Measurements from ENCODE around the gene DLG2. TPM values are rescaled to one million over a fixed set of nuclear protein-coding genes. Genes with fewer than 3 reads are reported as not detected.

Gene DLG2
- total and polyA plus RNA-seq, 9 donors, result 2.5 to 20.7 (median 12.0) TPM

DNA sequence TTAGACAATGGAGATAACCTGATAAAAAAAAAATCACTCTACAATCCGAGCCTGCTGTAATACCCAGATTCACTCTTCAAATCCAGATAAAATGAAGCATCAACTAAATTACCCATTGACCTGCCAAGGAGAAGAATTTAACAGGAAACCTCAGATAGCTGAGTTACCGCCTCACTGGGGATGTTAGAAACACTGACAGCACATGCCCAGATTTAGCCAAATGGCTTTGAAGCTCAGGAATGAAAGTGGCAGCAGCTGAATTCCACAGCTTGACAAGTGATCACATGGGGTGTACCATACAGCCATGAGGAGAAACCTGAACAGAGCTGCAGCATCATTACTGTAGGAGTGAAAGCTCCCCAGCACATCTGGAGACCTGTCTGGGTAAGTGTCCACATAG, 807.6 kb downstream of the DLG2 start:
- TF ChIP-seq, protein P1, sequence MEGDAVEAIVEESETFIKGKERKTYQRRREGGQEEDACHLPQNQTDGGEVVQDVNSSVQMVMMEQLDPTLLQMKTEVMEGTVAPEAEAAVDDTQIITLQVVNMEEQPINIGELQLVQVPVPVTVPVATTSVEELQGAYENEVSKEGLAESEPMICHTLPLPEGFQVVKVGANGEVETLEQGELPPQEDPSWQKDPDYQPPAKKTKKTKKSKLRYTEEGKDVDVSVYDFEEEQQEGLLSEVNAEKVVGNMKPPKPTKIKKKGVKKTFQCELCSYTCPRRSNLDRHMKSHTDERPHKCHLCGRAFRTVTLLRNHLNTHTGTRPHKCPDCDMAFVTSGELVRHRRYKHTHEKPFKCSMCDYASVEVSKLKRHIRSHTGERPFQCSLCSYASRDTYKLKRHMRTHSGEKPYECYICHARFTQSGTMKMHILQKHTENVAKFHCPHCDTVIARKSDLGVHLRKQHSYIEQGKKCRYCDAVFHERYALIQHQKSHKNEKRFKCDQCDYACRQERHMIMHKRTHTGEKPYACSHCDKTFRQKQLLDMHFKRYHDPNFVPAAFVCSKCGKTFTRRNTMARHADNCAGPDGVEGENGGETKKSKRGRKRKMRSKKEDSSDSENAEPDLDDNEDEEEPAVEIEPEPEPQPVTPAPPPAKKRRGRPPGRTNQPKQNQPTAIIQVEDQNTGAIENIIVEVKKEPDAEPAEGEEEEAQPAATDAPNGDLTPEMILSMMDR (IDR thresholded peaks at IDR 0.05), result no peak
- no peak for TF ChIP-seq POLR2A (IDR thresholded peaks at IDR 0.05)
- no peak for TF ChIP-seq EP300 (IDR thresholded peaks at IDR 0.05)
- no peak for DNase-seq
- Histone ChIP-seq H3K36me3 (no peaks in the 10 kb centered on the region), H3K4me3 (no peak overlapping the region), H3K27ac (no peak overlapping the region), H3K9me3 (no peaks in the 10 kb centered on the region), H3K27me3 (no peaks in the 10 kb centered on the region), H3K4me1 (ENCODE audit: insufficient read depth) (no peaks in the 10 kb centered on the region)
- intact Hi-C loops (cut with DNase I), result no loop called here
- 81 to 95% (median 94%) methylated on average over 2 of the region's 2 CpGs for WGBS, 3 donors

DNA sequence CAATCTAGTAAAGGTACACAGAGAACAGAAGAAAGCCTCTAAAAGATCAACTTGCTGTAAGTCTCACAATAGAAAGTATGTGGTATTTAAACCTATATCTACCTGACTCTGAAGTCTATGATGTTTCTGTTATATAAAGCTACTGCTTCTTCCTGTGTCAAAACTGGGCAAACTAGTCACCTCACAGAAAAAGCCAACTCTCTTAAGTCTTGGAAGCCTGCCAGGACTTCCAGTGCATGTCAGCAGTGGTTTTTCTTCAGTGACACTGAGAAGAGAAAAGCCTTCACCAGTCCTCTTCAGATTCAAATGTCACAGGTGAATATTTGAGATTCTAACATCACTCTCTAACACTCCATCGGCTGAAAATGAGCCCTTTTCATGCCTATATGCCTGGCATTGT, 808.0 kb downstream of the DLG2 start:
- H3K9me3 ChIP-seq, result no peaks in the 10 kb centered on the region
- no peaks in the 10 kb centered on the region for H3K36me3 ChIP-seq
- no peak overlapping the region for H3K27ac ChIP-seq
- TF ChIP-seq, protein P1 (IDR thresholded peaks at IDR 0.05), result no peak
- TF ChIP-seq EP300 (IDR thresholded peaks at IDR 0.05), result no peak
- TF ChIP-seq POLR2A (IDR thresholded peaks at IDR 0.05), result no peak
- no peak overlapping the region for H3K4me3 ChIP-seq
- 78 to 97% (median 88%) methylated on average over 1 of the region's 1 CpG for WGBS, 3 donors
- H3K4me1 ChIP-seq (ENCODE audit: insufficient read depth), result no peaks in the 10 kb centered on the region
- H3K27me3 ChIP-seq, result no peaks in the 10 kb centered on the region
- DNase-seq, result no peak
- intact Hi-C loops (cut with DNase I), result no loop called here

DNA sequence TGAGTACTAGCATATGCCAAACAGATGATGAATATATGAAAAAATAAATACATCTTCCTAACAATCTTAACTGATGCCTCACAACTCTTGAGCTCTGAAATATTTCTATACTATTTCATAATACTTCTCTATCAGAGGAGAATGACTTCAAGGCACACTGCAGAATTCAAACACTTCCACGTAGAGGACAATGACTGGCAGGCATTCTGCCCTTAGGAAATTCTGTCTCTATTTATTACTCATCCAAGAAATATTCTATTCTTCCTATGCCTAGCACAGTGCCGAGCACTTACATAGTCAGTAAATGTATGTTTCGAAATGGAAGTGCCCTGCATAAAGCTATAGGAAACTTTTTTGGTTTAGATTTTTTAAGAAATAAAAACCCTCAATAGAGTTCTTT, 809.1 kb downstream of the DLG2 start:
- no peaks in the 10 kb centered on the region for H3K36me3 ChIP-seq
- TF ChIP-seq, protein P1 (IDR thresholded peaks at IDR 0.05), result no peak
- no peak for TF ChIP-seq EP300 (IDR thresholded peaks at IDR 0.05)
- TF ChIP-seq POLR2A (IDR thresholded peaks at IDR 0.05), result no peak
- intact Hi-C loops (cut with DNase I), result no loop called here

DNA sequence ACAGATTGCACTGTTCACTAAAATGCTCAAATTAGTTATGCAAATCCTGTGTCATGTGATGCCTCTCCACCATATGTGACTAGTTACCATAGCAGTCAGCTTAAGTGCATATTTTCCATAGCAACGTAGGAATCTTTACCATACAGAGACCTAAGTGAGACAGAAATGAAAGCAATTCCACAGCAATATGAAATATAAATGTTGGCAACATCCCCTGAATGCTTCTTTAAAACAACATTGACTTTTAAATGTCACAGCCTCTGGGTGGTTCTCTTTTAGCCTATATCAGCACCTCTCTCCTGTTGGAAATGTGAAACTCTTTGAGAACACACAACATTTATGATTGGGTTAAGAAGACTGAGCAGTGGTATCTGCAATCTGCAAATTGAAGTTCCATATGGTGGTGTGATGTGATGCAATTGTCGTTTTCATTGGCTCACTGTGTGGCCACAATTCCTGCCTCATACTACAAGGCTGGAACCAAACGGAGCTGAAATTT, 814.6 kb downstream of the DLG2 start:
- intact Hi-C loops (cut with DNase I), result no loop called here
- Histone ChIP-seq H3K36me3 (no peaks in the 10 kb centered on the region), H3K9me3 (no peaks in the 10 kb centered on the region), H3K4me3 (no peak overlapping the region), H3K4me1 (ENCODE audit: insufficient read depth) (no peaks in the 10 kb centered on the region), H3K27me3 (no peaks in the 10 kb centered on the region), H3K27ac (no peak overlapping the region)
- DNase-seq, result no peak
- TF ChIP-seq EP300 (IDR thresholded peaks at IDR 0.05) (no peak), POLR2A (IDR thresholded peaks at IDR 0.05) (no peak)
- TF ChIP-seq, protein P1 (IDR thresholded peaks at IDR 0.05), result no peak
- 49 to 54% (median 50%) methylated on average over 3 of the region's 3 CpGs for WGBS, 3 donors

More for the DNA sequence above, 809.1 kb downstream of the DLG2 start:
- Histone ChIP-seq H3K4me3 (no peak overlapping the region), H3K27me3 (no peaks in the 10 kb centered on the region), H3K27ac (no peak overlapping the region), H3K4me1 (ENCODE audit: insufficient read depth) (no peaks in the 10 kb centered on the region), H3K9me3 (no peaks in the 10 kb centered on the region)
- no peak for DNase-seq
- 58 to 71% (median 61%) methylated on average over 3 of the region's 3 CpGs for whole genome bisulfite sequencing, 3 donors

All from ovary (tissue), 9 donors.